B cell (primary cell): ENCODE data around the gene TEX52.

Experiments used
- CTCF ChIP-seq: fragments of 200-600 bp; IDR thresholded peaks from one replicate; pipeline ENCODE4 v1.8.0; 2022; ENCODE audit warnings: antibody characterized with exemption, mild to moderate bottlenecking
- EZH2 ChIP-seq: IDR thresholded peaks from 2 replicates; pipeline ENCODE4 v1.6.1; 2012; ENCODE audit warnings: borderline replicate concordance, low read depth, mild to moderate bottlenecking, moderate library complexity, low read length; ENCODE audit not compliant: insufficient read depth, poor library complexity, severe bottlenecking

GRCh38 chr12:2895511-2895910, 38.7 kb upstream of the TEX52 start:
- TF ChIP-seq CTCF (no peak), EZH2 (no peak)
